T-helper 9 cell (primary cell): ENCODE data around the gene ADORA2B.
"Not testable (repeated sequence)": the region's sequence is repeated elsewhere in the genome, so short reads cannot be mapped to it uniquely, and the experiment has no call there.

Experiments used
- DNase-seq: peaks from one replicate; pipeline ENCODE4 v3.0.0-alpha.2; 2020

The ADORA2B gene

DNA sequence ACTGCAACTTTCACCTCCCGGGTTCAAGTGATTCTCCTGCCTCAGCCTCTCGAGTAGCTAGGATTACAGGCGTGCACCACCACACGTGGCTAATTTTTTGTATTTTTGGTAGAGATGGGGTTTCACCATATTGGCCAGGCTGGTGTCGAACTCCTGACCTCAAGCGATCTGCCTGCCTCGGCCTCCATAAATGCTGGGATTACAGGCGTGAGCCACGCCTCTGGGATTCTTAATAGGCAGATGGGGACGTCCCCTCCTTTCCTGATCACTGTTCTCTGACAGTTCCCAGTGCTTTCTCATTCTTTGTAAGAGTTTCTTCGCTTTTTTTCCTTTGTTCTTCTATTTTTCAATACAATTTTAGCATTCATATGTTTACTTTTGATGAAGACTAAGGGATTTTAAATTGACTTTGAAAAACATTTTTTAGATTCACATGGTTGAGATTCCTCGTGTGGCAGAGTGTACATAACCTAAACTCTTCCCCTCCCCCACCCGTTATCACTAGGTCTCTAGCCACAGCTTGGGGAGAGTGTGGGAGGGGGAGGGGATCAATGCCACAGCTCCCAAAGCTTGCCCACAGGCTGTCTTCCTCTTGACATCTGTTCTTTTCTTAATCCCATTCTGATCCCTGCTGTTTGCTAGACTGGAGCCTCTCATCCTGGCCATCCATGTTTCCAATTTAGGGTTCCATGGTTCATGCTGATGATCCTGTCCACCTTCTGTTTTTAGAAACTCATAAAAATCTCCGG lies 11.0 kb downstream of the ADORA2B start:
- no peak for DNase-seq

DNA sequence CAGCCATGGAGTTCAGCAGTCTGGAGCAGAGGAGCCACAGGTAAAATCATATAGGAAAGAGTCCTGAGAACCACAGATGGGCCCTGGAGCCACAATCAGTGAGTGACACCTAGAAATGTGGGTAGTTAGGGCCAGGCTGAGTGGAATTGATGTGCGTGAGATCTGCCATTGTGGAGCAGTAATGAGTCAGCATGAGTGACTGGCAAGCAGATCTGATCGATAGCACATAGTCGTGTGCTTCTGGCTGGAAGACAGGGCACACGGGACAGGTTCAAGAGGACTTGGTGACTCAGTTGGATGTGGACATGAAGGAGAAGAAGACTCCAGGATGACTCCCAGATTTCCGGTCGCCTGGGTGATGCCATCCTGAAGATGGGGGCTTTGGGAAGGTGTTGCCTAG lies 12.3 kb downstream of the ADORA2B start:
- DNase-seq = no peak

- DNase-seq = no peak
These were observed 12.8 kb downstream of the ADORA2B start for GRCh38 chr17:15957608-15958307.

DNA sequence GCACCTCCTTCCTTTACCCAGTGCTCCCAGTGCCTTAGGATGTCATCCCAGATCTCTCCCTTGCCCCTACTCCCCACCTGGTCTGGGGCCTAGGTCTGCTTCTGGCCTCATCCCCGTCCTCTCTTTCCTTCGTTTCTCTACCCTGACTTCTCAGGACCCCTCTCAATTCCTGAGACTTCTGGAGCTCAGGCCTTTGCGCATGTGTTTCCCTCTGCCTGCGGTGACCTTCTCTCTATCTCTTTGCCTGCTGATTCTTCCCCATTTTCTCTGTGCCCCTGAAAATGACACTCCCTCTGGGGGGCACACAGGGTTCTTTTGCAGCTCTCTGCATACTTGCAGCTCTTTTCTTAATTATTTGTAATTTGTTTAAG lies 13.5 kb downstream of the ADORA2B start:
- DNase-seq = no peak

DNA sequence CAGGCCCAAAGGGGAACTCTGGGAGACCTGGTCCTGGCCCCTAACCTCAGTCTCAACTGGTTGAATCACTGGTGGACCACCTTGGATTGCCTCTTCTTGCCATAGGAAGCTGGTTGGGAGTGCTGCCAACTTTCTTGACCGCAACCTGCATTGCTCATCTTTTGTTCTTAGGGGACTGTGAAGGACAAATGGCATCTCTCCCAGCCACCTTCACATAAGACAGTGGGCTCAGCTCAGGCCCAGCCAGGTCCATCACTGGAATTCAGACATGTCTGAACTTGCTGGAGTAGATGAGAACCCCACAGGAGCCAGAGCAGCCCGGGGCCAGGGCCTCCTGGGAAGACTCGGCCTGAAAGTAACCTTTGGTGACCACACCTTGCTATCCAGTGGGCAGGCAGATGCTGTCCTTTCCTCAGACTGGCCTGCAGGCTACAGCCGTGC lies 18.8 kb downstream of the ADORA2B start:
- no peak for DNase-seq

GRCh38 chr17:15965528-15965927 lies 20.6 kb downstream of the ADORA2B start:
- DNase-seq = no peak

DNA sequence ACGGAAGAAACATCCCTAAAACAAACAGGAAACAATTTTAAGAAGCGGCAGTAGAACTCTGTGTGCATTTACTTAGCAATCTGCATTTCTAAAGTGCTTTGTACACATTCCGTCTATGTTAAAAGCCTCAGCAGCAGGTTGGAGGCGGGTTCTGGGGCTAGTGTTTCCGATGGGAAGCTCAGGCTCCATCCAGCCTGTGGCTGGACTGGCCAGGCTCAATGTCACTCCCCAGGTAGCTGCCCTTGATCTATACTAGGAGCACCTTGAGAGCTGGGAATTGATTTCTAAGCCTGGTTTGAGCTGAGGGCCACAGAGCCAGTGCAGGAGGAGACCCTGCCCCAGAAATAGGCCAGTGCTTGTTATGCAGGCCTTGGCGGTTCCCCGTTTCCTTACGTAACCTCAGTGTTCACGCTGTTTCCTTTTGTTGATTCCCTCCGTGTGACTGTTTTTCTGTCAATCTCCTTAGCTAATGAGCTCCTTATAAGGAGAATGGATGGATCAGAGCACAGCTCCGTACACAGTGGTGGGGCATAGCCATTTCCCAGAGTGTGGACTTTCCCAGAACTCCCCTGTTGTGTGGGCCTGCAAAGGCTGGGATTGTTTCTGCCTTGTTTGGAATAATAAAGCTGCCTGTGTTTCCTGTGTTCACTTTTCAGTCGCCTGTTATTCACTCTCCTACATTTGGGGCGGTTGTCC lies 21.4 kb downstream of the ADORA2B start:
- no peak for DNase-seq

GRCh38 chr17:15966879-15967248 lies 21.9 kb downstream of the ADORA2B start:
- DNase-seq = no peak

DNA sequence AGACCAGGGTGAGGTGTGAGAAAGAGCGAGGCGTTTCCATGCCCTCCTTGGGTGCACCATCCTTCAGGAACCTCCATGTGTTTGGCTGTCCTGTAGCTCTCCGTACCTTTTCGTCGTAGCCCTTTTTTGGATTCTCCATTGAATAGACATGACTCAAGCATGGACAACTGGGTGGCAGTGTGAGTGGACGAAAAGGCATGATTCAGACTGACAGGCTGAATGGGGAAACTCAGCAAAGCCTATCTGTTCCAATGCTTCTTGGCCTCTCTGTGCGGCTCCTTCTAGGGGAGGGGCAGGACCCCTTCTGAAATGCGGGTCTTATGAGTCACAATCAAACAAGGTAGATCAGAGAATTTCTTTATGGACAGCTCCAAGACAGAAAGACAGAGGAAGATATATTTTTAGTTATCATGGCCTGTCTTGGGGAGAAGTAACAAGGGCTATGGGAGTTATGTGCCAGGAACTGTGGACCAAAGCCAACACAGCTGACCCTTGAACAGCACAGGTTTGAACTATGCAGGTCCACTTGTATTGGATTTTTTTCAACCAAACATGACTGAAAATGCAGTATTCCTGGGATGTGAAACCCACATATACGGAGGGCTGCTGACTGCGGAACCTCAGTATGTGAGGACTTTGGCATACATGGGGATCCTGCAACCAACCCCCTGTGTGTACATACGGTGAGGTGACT lies 22.9 kb downstream of the ADORA2B start:
- DNase-seq = no peak

- no peak for DNase-seq
These were observed 24.5 kb downstream of the ADORA2B start for GRCh38 chr17:15969463-15969862.

- no peak for DNase-seq
These were observed 25.6 kb downstream of the ADORA2B start for GRCh38 chr17:15970500-15970899.

GRCh38 chr17:15971098-15971678 lies 26.3 kb downstream of the ADORA2B start:
- no peak for DNase-seq

DNA sequence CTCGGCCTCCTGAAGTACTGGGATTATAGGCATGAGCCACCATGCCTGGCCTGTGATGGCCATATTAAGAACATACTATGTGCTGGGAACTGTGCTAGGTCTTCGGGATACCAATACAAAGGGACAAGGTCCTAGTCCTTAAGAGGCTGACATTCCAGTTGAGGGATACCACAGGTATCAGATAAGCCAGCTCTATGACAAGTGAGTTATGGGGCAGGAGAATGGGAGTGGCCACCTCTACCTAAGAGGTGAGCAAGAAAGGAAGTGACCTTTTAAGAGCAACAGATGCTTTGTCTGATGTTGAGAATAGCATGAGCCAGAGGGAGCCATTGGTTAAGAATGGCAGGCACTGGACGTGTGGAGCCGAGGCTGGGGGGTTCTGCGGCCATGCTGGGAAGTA lies 27.0 kb downstream of the ADORA2B start:
- DNase-seq = no peak

- no peak for DNase-seq
These were observed 27.6 kb downstream of the ADORA2B start for GRCh38 chr17:15972497-15972951.

DNA sequence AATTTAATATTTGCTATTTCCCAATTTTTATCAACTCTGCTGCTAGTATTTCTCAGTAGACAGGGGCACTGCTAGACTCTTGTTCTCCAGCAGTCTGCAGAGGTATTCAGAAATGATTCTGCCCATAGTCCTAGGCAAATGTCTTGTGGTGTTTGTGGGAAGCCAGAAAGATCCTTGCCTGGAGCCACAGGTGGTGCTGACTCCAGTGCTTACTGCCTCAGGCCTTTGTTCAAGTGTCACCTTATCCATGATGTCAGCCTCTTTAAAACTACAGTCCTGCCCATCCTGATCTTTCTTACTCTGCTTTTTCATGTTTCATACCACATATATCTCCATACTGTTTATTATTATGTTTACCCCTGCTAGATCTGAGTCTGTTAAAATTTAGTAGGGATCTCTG lies 28.1 kb downstream of the ADORA2B start:
- no peak for DNase-seq

- no peak for DNase-seq
These were observed 28.9 kb downstream of the ADORA2B start for GRCh38 chr17:15973834-15974233.

GRCh38 chr17:15977894-15978293 lies 33.0 kb downstream of the ADORA2B start:
- no peak for DNase-seq

- DNase-seq = no peak
These were observed 33.7 kb downstream of the ADORA2B start for GRCh38 chr17:15978606-15979005.

- not testable (repeated sequence) for DNase-seq
These were observed 34.1 kb downstream of the ADORA2B start for GRCh38 chr17:15979013-15979412.

GRCh38 chr17:15981208-15981607 lies 36.3 kb downstream of the ADORA2B start:
- no peak for DNase-seq

DNA sequence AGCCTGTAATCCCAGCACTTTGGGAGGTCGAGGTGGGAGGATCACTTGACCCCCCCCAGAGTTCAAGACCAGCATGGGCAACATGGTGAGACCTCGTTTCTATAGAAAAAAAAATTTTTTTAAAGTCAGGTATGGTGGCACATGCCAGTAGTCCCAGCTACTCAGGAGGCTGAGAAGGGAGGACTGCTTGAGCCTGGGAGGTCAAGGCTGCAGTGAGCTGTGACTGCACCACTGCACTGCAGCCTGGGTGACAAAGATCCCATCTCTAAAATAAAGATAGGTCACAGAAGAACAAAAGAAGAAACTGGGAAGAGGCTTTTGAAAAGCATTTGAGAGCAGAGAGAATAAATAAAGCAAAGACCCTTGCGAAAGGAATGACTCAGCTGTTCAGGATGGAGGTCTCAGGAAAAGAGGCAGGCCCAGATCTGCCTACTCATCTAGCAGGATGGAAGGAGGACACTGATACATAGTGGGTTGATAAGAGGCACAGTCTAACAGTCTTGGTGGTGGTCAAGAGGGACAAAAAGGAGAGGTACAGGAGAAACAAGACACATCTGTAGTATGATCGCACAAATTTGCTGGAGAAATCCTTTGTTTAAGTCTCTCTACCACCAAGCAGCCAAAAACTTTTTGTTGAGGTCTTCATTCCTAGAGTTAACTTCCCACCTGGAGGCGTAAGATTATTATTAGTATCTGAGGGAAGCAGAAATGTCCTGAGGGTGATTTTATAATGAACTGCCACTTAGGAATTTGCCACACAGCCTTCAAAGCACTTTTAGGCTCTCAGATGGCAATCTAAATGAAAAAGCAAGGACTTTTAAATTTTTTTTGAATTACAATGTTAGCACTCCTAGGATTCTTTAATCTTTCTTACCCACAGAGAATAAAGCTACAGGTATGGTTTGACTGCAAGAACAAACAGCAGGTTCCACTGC lies 37.0 kb downstream of the ADORA2B start:
- DNase-seq = no peak

- no peak for DNase-seq
These were observed 51.4 kb downstream of the ADORA2B start for GRCh38 chr17:15996322-15996721.
